ENCODE data around the gene OTOG.

- TF ChIP-seq, protein P1, sequence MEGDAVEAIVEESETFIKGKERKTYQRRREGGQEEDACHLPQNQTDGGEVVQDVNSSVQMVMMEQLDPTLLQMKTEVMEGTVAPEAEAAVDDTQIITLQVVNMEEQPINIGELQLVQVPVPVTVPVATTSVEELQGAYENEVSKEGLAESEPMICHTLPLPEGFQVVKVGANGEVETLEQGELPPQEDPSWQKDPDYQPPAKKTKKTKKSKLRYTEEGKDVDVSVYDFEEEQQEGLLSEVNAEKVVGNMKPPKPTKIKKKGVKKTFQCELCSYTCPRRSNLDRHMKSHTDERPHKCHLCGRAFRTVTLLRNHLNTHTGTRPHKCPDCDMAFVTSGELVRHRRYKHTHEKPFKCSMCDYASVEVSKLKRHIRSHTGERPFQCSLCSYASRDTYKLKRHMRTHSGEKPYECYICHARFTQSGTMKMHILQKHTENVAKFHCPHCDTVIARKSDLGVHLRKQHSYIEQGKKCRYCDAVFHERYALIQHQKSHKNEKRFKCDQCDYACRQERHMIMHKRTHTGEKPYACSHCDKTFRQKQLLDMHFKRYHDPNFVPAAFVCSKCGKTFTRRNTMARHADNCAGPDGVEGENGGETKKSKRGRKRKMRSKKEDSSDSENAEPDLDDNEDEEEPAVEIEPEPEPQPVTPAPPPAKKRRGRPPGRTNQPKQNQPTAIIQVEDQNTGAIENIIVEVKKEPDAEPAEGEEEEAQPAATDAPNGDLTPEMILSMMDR (IDR thresholded peaks at IDR 0.05) = no peak
- no peak for TF ChIP-seq EZH2 (IDR thresholded peaks at IDR 0.05)
Measured at GRCh38 chr11:17527628-17527995, 19.4 kb upstream of the OTOG start.

Measured in neural progenitor cell (in vitro differentiated cells).